Measurements from ENCODE around the gene ZNF320. TPM values are rescaled to one million over a fixed set of nuclear protein-coding genes. Genes with fewer than 3 reads are reported as not detected.
"Not testable (repeated sequence)": the region's sequence is repeated elsewhere in the genome, so short reads cannot be mapped to it uniquely, and the experiment has no call there.

ZNF320 gene
- polyA plus RNA-seq, 1 donor = 36.7 TPM

DNA sequence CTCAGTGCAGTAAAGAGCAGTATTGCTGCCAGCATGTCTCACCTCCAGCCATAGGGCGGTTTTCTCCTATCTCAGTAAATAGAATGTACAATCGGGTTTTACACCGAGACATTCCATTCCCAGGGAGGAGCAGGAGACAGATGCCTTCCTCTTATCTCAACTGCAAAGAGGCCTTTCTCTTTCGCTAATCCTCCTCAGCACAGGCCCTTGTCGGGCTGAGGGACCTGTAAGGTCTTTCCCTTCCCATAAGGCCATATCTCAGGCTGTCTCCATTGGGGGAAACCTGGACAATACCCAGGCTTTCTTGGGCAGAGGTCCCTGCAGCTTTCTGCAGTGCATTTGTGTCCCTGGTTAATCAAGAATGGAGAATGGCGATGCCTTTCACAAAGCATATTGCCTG lies 24.4 kb downstream of the ZNF320 start:
- DNase-seq; H3K4me1 ChIP-seq (ENCODE audit: control insufficient read depth, insufficient read depth, low read length); H3K36me3 ChIP-seq (ENCODE audit: control insufficient read depth, insufficient read depth, low read length); H3K27me3 ChIP-seq (ENCODE audit: control insufficient read depth, insufficient read depth, low read length); H3K27ac ChIP-seq (ENCODE audit: low read length); H3K4me3 ChIP-seq (ENCODE audit: low read length): not testable (repeated sequence)
- WGBS (ENCODE audit: insufficient coverage, low lambda C conversion rate) = no CpG with 5 or more reads among the region's 6 CpGs
- H3K9me3 ChIP-seq (ENCODE audit: control insufficient read depth, low read depth, low read length) = peaks cover 18% of the 10 kb centered on the region

- Histone ChIP-seq H3K27ac (ENCODE audit: low read length) (no peak overlapping the region), H3K4me1 (ENCODE audit: control insufficient read depth, insufficient read depth, low read length) (no peaks in the 10 kb centered on the region), H3K36me3 (ENCODE audit: control insufficient read depth, insufficient read depth, low read length) (no peaks in the 10 kb centered on the region), H3K9me3 (ENCODE audit: control insufficient read depth, low read depth, low read length) (peaks cover 9% of the 10 kb centered on the region), H3K4me3 (ENCODE audit: low read length) (no peak overlapping the region), H3K27me3 (ENCODE audit: control insufficient read depth, insufficient read depth, low read length) (no peaks in the 10 kb centered on the region)
- WGBS (ENCODE audit: insufficient coverage, low lambda C conversion rate) = no CpG with 5 or more reads among the region's 3 CpGs
- DNase-seq = no peak
Measured at GRCh38 chr19:52871466-52871865, 26.0 kb downstream of the ZNF320 start.

DNA sequence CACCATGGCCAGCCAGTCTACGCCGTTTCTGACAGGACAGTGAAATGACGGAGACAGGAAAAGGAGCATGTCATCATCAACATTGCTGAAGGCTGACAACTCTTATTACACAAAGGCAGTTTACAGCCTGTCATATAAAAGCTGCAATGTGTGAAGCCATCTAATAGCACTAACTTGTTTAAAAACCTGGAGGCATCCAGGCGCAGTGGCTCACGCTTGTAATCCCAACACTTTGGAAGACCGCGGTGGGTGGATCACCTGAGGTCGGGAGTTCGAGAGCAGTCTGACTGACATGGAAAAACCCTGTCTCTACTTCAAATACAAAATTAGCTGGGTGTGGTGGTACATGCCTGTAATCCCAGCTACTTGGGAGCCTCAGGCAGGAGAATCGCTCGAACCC lies 29.4 kb downstream of the ZNF320 start:
- H3K9me3 ChIP-seq (ENCODE audit: control insufficient read depth, low read depth, low read length); H3K4me1 ChIP-seq (ENCODE audit: control insufficient read depth, insufficient read depth, low read length); H3K27me3 ChIP-seq (ENCODE audit: control insufficient read depth, insufficient read depth, low read length); H3K4me3 ChIP-seq (ENCODE audit: low read length); DNase-seq; H3K27ac ChIP-seq (ENCODE audit: low read length); H3K36me3 ChIP-seq (ENCODE audit: control insufficient read depth, insufficient read depth, low read length): not testable (repeated sequence)
- WGBS (ENCODE audit: insufficient coverage, low lambda C conversion rate) = no CpG with 5 or more reads among the region's 11 CpGs

DNA sequence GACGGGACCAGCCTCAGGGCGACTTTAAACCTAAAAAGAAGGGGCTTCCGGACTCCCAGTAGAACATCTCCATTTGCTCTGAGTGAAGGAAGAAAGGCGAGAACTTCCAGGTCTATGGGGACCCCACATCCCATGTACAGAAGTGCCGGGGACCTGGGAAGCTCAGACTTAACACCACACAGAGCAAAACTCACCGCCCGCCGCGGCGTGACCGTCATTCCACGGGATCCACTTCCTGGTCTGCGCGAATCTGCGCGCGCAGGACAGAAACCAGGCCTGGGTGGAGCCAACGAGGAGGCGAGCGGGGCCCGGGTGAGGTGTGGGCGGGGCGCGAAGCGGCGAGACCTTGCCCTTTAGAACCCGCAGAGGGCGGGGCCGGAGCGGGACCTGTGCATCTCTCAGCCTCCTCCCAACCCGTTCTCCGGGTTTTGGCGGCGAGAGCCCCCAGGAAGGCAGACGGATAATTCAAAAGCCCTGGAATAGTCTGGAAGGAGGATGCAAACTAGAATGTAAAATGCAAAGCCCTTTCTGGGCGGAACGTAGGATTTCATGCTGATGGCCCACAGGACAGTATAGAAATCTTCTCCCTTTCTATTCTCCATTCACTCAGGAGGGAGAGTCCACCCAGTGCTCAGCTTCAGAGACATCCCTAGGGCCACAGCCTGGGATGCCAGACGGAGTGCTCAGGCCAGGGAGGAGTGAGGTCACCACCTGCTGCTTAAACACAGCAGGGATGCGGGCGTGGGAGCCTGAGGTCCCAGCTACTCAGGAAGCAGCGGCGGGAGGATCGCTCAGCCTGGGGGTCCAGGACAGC lies 39.9 kb downstream of the ZNF320 start, which contains the start of gene ZNF468:
Gene ZNF468 (minus strand): TSS at position 242 of the 814 bp plus-strand sequence. CDS start 3,347 bp downstream, outside the sequence.
- not testable (repeated sequence) for H3K4me1 ChIP-seq (ENCODE audit: control insufficient read depth, insufficient read depth, low read length)
- WGBS (ENCODE audit: insufficient coverage, low lambda C conversion rate) = no CpG with 5 or more reads among the region's 43 CpGs

DNA sequence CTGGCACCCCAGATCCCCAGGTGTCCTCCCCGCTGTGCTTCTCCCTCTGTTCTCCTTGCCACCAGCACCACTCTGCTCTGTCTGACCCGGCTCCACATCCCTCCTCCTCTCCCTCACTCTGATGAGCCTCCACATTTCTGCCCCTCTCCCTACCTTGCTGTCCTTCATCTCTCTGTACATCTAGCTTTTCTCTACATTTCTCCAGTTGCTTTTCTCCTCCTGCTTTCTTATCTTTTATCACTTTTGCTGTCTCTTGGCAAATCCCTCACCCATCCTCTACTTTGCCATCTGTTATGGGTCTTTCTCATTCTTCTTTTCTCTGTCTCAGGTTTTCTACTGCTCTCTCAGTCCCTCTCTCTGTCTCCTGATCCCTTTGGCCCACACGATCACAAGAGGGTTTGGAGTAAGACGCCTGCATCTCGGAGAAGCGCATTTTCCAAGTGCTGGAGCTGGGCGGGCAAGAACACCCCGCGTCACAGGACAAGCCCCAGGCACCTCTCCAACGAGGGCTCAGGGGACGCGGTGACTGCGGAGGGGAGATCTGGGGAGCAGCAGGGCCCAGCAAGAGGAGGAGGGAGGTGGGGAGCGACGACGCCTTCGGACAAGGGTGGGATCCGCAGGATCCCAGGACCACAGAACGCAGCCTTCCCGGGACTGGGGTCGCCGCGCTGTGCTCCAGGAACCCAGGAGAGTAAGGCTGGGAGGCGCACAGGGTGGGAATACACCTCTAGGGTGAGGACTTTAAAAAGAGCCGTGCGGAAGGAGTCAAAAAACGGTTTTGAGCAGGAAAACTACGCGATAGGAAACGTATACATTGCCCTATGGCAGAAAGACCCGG lies 40.7 kb downstream of the ZNF320 start:
- not testable (repeated sequence) for H3K27me3 ChIP-seq (ENCODE audit: control insufficient read depth, insufficient read depth, low read length); H3K9me3 ChIP-seq (ENCODE audit: control insufficient read depth, low read depth, low read length); H3K4me1 ChIP-seq (ENCODE audit: control insufficient read depth, insufficient read depth, low read length)
- no CpG with 5 or more reads among the region's 31 CpGs for WGBS (ENCODE audit: insufficient coverage, low lambda C conversion rate)
- peaks cover 20% of the 10 kb centered on the region for H3K36me3 ChIP-seq (ENCODE audit: control insufficient read depth, insufficient read depth, low read length)
- H3K27ac ChIP-seq (ENCODE audit: low read length) = peak overlapping the region; percentile 45
- DNase-seq = peak; percentile 10 to 30
- peak overlapping the region; percentile 74 for H3K4me3 ChIP-seq (ENCODE audit: low read length)

More for the DNA sequence above, 39.9 kb downstream of the ZNF320 start, which contains the start of gene ZNF468:
- DNase-seq = peak; percentile 66 to 88
- Histone ChIP-seq H3K36me3 (ENCODE audit: control insufficient read depth, insufficient read depth, low read length) (peaks cover 16% of the 10 kb centered on the region), H3K27ac (ENCODE audit: low read length) (peak within 1 kb of the TSS; percentile 45), H3K4me3 (ENCODE audit: low read length) (peak within 1 kb of the TSS; percentile 74)
- H3K9me3 ChIP-seq (ENCODE audit: control insufficient read depth, low read depth, low read length); H3K27me3 ChIP-seq (ENCODE audit: control insufficient read depth, insufficient read depth, low read length): not testable (repeated sequence)

Other genes starting within 250 kb of the ZNF320 start
- gene ZNF611, start 162.6 kb downstream of the ZNF320 start, polyA plus RNA-seq = 13.4 TPM
- gene ZNF600, start 110.8 kb downstream of the ZNF320 start, polyA plus RNA-seq = 15.9 TPM
- 20.6 TPM for gene ZNF28, start 76.0 kb downstream of the ZNF320 start, polyA plus RNA-seq
- gene ZNF468, start 40.0 kb downstream of the ZNF320 start, polyA plus RNA-seq = 37.2 TPM
- 9.3 TPM for gene ZNF888, start 25.8 kb upstream of the ZNF320 start, polyA plus RNA-seq
- 14.5 TPM for gene ZNF816, start 65.2 kb upstream of the ZNF320 start, polyA plus RNA-seq
- 0.03 TPM for gene ERVV-1, start 116.3 kb upstream of the ZNF320 start, polyA plus RNA-seq
- not detected for gene ERVV-2, start 147.1 kb upstream of the ZNF320 start, polyA plus RNA-seq
- 115 TPM for gene ZNF160, start 205.8 kb upstream of the ZNF320 start, polyA plus RNA-seq
- gene ZNF415, start 235.3 kb upstream of the ZNF320 start, polyA plus RNA-seq = 38.0 TPM